ENCODE results near the gene KLRG1.

KLRG1 gene

DNA sequence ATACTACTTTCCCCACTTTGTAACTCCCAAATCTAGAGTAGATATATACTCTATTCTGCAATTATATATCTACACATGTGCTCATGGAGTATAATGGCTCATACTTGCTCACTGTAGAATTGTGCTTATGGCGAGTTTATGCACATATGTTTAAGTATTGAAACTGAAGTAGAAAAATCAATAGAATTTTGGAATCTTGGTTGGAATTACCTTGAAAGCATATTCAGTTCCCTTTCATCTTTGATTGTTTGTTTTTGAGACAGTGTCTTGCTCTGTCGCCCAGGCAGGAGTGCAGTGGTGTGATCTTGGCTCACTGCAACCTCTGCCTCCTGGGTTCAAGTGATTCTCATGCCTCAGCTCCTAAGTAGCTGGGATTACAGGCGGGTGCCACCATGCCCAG is 4.5 kb downstream of the KLRG1 start:
- Histone ChIP-seq H3K9me3 (ENCODE audit: severe bottlenecking) (no peaks in the 10 kb centered on the region), H3K27me3 (ENCODE audit: insufficient read depth, poor library complexity, severe bottlenecking) (no peaks in the 10 kb centered on the region), H3K36me3 (ENCODE audit: low read depth) (no peaks in the 10 kb centered on the region), H3K4me1 (ENCODE audit: insufficient read depth, poor library complexity, severe bottlenecking) (no peaks in the 10 kb centered on the region), H3K4me3 (ENCODE audit: severe bottlenecking) (no peak overlapping the region), H3K27ac (ENCODE audit: poor library complexity, severe bottlenecking) (no peak overlapping the region)
- no peak for ATAC-seq (ENCODE audit: low read depth)
- TF ChIP-seq, protein P1, sequence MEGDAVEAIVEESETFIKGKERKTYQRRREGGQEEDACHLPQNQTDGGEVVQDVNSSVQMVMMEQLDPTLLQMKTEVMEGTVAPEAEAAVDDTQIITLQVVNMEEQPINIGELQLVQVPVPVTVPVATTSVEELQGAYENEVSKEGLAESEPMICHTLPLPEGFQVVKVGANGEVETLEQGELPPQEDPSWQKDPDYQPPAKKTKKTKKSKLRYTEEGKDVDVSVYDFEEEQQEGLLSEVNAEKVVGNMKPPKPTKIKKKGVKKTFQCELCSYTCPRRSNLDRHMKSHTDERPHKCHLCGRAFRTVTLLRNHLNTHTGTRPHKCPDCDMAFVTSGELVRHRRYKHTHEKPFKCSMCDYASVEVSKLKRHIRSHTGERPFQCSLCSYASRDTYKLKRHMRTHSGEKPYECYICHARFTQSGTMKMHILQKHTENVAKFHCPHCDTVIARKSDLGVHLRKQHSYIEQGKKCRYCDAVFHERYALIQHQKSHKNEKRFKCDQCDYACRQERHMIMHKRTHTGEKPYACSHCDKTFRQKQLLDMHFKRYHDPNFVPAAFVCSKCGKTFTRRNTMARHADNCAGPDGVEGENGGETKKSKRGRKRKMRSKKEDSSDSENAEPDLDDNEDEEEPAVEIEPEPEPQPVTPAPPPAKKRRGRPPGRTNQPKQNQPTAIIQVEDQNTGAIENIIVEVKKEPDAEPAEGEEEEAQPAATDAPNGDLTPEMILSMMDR (IDR thresholded peaks at IDR 0.05; ENCODE audit: poor library complexity, severe bottlenecking): no peak
- no peak for DNase-seq (ENCODE audit: low spot score)

DNA sequence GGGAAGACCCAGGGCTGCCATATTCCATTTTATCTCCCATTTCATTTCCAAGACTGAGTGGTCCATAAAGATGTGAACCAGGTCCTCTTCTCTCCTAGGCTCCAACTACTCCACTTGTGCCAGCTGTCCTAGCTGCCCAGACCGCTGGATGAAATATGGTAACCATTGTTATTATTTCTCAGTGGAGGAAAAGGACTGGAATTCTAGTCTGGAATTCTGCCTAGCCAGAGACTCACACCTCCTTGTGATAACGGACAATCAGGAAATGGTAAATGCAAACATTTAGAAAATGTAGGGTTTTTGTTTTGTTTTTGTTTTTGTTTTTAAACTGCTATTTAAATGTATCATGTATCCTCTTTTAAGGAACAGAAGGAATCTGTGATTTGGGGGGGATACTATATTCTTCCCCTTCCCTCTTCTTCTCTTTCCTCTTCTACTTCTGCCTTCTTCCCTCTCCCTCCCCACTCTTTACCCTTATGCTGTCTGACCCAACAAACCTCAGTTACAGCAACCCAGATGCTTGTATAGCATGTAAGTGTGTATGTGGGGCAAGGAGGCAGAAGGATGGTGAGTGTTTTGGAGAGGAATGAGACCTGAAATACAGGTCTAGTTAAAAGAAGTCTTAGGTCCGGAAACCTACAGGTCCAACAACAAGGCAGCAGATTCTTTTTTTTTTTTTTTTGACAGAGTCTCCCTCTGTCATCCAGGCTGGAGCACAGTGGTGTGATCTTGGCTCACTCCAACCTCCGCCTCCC is 5.9 kb downstream of the KLRG1 start:
- DNase-seq (ENCODE audit: low spot score) (no peak), ATAC-seq (ENCODE audit: low read depth) (no peak)
- TF ChIP-seq, protein P1 (IDR thresholded peaks at IDR 0.05; ENCODE audit: poor library complexity, severe bottlenecking): no peak
- Histone ChIP-seq H3K4me1 (ENCODE audit: insufficient read depth, poor library complexity, severe bottlenecking) (no peaks in the 10 kb centered on the region), H3K4me3 (ENCODE audit: severe bottlenecking) (no peak overlapping the region), H3K9me3 (ENCODE audit: severe bottlenecking) (no peaks in the 10 kb centered on the region), H3K27ac (ENCODE audit: poor library complexity, severe bottlenecking) (no peak overlapping the region), H3K27me3 (ENCODE audit: insufficient read depth, poor library complexity, severe bottlenecking) (no peaks in the 10 kb centered on the region), H3K36me3 (ENCODE audit: low read depth) (no peaks in the 10 kb centered on the region)

DNA sequence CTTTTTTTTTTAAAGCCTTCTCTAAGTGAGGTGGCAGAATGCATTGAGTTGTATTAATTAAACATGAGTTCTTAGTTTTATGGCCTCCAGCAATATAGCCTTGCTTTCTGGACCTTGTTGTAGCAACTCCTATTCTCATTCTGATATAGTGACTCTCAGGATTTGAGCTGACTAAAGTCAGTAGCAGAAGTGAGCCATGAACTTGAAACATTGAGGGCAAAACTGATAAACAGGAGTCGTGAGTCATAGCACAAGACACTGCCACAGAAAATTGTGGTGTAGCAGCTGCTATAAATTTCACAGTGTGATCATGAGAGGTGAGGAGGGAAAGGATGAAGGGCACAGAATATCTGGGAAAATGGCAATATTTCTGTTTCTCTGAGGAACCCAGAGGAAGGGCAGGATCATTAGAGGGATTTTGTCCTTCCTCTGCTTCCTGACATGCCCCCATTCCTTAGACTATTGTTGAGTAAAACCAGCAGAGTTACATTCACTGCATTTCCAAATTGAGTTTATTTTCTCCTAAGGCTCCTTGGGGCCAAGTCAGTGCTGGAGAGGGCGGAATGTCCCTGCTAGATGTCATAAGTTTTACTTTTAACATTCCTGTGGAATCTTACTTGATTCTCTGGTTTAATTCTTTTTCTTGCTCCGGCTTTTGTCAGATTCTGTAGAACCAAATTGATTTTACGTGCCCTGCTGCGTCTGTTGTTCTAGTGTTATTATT is 7.5 kb downstream of the KLRG1 start:
- Histone ChIP-seq H3K36me3 (ENCODE audit: low read depth) (no peaks in the 10 kb centered on the region), H3K4me1 (ENCODE audit: insufficient read depth, poor library complexity, severe bottlenecking) (no peaks in the 10 kb centered on the region), H3K9me3 (ENCODE audit: severe bottlenecking) (no peaks in the 10 kb centered on the region), H3K27me3 (ENCODE audit: insufficient read depth, poor library complexity, severe bottlenecking) (no peaks in the 10 kb centered on the region), H3K27ac (ENCODE audit: poor library complexity, severe bottlenecking) (no peak overlapping the region), H3K4me3 (ENCODE audit: severe bottlenecking) (no peak overlapping the region)
- TF ChIP-seq, protein P1 (IDR thresholded peaks at IDR 0.05; ENCODE audit: poor library complexity, severe bottlenecking): no peak
- DNase-seq (ENCODE audit: low spot score) (no peak), ATAC-seq (ENCODE audit: low read depth) (no peak)

DNA sequence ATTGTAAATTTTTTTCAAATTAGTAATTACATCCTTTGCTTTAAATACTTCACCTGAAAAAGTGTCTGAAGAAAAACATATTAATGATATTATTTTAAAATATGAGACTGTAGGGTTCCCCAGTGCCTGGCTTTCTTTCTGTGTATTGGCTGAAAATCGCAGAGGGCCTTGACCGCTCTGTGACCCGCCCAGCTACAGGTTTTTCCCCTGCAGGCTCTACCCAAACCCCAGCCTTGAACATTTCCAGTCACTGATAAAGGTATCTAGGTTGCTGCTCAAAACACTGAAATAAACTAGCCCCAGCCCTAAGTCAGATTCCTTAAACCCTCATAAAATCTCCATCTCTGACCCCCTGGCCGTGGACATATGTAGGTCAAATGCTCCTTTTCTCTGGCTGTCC is 11.9 kb downstream of the KLRG1 start:
- Histone ChIP-seq H3K27ac (ENCODE audit: poor library complexity, severe bottlenecking) (no peak overlapping the region), H3K9me3 (ENCODE audit: severe bottlenecking) (no peaks in the 10 kb centered on the region), H3K36me3 (ENCODE audit: low read depth) (no peaks in the 10 kb centered on the region), H3K4me3 (ENCODE audit: severe bottlenecking) (no peak overlapping the region), H3K4me1 (ENCODE audit: insufficient read depth, poor library complexity, severe bottlenecking) (no peaks in the 10 kb centered on the region), H3K27me3 (ENCODE audit: insufficient read depth, poor library complexity, severe bottlenecking) (no peaks in the 10 kb centered on the region)
- ATAC-seq (ENCODE audit: low read depth) (no peak), DNase-seq (ENCODE audit: low spot score) (no peak)
- TF ChIP-seq, protein P1 (IDR thresholded peaks at IDR 0.05; ENCODE audit: poor library complexity, severe bottlenecking): no peak

DNA sequence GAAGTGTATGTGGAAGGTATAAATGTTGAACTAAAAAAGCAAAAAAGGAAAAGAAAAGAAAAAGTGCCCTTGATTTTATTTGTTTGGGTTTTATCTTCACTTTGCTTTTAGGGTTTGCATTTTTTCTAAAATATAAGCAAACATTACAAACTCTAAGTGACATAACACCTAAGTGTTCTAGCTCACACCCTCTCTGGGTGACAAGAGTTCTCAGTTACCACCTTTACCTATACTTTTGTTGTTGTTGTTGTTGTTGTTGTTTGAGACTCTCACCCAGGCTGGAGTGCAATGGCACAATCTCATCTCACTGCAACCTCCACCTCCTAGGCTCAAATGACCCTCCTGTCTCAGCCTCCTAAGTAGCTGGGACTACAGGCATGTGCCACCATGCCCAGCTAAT is 13.0 kb downstream of the KLRG1 start:
- no peak overlapping the region for H3K27ac ChIP-seq (ENCODE audit: poor library complexity, severe bottlenecking)
- DNase-seq (ENCODE audit: low spot score): no peak
- no peaks in the 10 kb centered on the region for H3K4me1 ChIP-seq (ENCODE audit: insufficient read depth, poor library complexity, severe bottlenecking)
- no peaks in the 10 kb centered on the region for H3K9me3 ChIP-seq (ENCODE audit: severe bottlenecking)
- no peaks in the 10 kb centered on the region for H3K27me3 ChIP-seq (ENCODE audit: insufficient read depth, poor library complexity, severe bottlenecking)
- ATAC-seq (ENCODE audit: low read depth): no peak
- TF ChIP-seq, protein P1 (IDR thresholded peaks at IDR 0.05; ENCODE audit: poor library complexity, severe bottlenecking): no peak
- no peak overlapping the region for H3K4me3 ChIP-seq (ENCODE audit: severe bottlenecking)
- H3K36me3 ChIP-seq (ENCODE audit: low read depth): no peaks in the 10 kb centered on the region
